GM12873 (cell line): Measurements from ENCODE around the gene CST7.

Source experiments
- CTCF ChIP-seq: IDR thresholded peaks from 2 replicates; pipeline ENCODE4 v1.5.1; 2012; ENCODE audit warnings: low read depth, mild to moderate bottlenecking, moderate library complexity, low read length, control low read depth; ENCODE audit not compliant: insufficient read depth; ENCODE audit errors: missing control alignments

The CST7 gene

GRCh38 chr20:24958506-24959385 is 9.7 kb downstream of the CST7 start:
- no peak for TF ChIP-seq CTCF

GRCh38 chr20:24959591-24960301 is 10.7 kb downstream of the CST7 start:
- TF ChIP-seq CTCF, result no peak

- no peak for TF ChIP-seq CTCF
Measured at GRCh38 chr20:24960302-24960801, 11.3 kb downstream of the CST7 start.

DNA sequence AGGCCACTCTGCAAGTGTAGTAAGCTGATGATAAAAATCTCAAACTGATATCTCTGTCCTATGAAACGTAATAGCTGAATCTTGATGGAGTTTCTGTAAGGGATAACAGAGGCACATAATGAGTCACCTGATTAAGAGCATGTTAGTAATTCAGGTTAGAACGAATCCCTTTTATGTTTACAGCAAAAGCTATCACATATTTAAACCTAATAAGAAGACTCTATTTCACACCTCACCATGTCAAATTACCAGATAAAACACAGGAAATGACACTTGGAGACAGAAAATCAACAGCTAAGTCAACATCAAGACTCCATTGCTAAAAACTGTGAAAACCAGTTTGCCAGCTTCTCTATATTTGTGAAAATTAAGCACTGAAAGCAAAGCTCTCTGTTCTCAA is 11.8 kb downstream of the CST7 start:
- no peak for TF ChIP-seq CTCF

DNA sequence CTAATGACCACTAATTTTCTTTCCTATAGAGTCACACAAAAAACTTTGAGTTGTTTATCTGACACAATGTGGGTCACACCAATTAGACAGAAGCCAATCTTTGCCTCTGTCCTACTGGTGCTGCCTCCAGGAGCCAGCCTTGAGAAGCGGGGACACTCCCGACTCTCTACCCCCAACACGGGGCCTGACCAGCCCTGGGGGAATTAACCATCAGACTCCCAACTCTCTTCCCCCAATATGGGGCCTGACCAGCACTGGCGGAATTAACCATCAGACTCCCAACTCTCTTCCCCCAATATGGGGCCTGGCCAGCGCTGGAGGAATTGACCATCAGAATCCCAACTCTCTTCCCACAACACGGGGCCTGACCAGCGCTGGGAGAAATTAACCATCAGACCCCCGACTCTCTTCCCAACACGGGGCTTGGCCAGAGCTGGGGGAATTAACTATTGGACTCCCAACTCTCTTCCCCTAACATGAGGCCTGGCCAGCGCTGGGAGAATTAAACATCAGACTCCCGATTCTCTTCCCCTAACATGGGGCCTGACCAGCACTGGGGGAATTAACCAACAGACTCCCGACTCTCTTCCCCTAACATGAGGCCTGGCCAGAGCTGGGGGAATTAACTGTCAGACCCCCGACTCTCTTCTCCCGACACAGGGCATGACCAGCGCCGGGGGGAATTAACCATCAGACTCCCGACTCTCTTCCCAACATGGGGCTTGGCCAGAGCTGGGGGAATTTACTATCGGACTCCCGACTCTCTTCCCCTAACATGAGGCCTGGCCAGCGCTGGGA is 12.5 kb downstream of the CST7 start:
- TF ChIP-seq CTCF, result no peak

GRCh38 chr20:24962182-24962492 is 13.1 kb downstream of the CST7 start:
- no peak for TF ChIP-seq CTCF

- TF ChIP-seq CTCF, result no peak
Measured at GRCh38 chr20:24962510-24962909, 13.4 kb downstream of the CST7 start.
